NCI-H774 (cell line): ENCODE results near the gene ZFYVE1.
"Not testable (repeated sequence)": the region's sequence is repeated elsewhere in the genome, so short reads cannot be mapped to it uniquely, and the experiment has no call there.

Source experiments
- DNase-seq: peaks from one replicate; lab custom pipeline; 2025; lab: John Stamatoyannopoulos, UW

Gene ZFYVE1, protein sequence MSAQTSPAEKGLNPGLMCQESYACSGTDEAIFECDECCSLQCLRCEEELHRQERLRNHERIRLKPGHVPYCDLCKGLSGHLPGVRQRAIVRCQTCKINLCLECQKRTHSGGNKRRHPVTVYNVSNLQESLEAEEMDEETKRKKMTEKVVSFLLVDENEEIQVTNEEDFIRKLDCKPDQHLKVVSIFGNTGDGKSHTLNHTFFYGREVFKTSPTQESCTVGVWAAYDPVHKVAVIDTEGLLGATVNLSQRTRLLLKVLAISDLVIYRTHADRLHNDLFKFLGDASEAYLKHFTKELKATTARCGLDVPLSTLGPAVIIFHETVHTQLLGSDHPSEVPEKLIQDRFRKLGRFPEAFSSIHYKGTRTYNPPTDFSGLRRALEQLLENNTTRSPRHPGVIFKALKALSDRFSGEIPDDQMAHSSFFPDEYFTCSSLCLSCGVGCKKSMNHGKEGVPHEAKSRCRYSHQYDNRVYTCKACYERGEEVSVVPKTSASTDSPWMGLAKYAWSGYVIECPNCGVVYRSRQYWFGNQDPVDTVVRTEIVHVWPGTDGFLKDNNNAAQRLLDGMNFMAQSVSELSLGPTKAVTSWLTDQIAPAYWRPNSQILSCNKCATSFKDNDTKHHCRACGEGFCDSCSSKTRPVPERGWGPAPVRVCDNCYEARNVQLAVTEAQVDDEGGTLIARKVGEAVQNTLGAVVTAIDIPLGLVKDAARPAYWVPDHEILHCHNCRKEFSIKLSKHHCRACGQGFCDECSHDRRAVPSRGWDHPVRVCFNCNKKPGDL

DNA sequence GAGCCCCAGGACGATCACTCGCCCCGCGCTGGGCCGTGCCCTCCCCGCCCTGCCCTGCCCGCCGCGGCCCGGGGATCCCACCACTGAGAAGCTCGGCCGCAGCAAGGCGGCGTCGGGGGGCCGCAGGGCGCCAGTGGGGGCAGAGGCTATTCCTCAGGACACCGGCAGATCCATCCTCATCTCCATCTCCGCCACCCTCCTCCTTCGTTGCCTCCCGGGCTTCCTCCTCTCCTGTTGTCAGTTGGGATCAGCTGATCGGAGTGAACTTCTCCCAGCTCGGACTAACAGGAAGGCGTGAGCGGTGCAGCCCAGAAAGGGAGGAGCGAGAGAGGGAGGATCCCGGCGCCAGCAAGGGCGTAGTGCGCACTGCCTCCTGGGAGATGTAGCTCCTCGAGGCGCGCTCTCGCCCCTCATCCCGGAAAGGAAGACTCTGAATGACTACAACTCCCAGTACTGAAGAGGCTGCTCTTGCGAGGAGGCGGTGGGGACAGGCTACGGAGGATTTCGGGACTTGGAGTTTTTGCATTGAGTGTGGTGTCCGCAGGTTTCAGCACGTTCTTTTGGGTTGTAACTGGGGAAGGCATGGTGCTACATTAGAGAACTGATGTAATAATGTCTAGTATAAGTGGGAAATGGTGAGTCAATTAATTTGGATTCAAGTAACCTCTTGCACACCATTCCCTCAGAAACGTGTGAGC, at the start of gene ZFYVE1:
ZFYVE1 (minus strand) TSS at position 262 of the 698 bp plus-strand sequence. CDS start 2,598 bp downstream, outside the sequence.
- peak; percentile 91 for DNase-seq

DNA sequence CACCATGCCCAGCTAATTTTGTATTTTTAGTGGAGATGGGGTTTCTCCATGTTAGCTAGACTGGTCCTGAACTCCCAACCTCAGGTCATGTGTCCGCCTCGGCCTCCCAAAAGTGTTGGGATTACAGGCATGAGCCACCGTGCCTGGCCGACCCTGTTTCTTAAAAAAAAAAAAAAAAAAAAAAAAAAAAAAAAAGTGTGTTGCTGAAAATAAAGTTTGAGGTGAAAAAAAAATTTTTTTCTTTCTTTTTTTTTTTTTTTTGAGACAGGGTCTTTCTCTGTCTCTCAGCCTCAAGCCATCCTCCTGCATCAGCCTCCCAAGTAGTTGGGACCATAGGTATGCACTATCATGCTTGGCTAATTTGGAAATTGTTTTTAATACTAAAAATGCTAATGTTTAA, 42.7 kb upstream of the ZFYVE1 start:
- DNase-seq = no peak

DNA sequence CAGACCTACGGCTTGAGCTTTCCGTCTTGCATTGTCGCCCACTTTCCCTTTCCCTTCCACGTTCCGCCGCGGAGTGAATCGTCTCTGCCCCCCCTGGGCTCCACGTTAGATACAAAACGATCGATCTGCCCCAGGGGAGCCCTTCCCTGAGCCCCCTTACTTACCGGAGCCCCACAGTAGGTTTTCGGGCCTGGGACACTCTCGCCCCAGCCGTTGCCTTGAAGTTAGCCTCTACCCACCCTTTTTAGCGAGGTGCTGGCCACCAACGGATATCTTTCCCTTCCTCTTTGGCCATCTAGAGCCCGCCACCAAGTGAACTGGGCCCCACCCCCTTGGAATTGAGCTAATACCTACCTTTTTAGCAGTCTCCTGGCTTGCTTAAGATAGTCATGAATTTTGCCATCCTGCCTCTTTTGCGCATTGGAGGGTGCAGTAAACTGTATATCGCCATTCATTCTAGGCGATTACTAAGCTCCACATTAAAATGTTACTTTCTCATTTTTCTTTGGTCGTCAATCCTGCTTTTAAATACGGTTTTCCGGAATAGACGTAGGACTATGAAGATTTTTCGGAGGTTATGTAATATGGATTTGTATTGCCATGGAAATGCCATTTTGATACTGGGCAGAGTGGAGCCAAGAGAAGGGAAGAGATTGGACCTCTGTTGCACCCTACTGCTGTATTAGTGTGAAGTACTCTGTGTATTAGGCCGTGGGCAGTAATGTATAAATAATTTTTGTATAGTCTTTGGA, 32.2 kb upstream of the ZFYVE1 start:
- no peak for DNase-seq

DNA sequence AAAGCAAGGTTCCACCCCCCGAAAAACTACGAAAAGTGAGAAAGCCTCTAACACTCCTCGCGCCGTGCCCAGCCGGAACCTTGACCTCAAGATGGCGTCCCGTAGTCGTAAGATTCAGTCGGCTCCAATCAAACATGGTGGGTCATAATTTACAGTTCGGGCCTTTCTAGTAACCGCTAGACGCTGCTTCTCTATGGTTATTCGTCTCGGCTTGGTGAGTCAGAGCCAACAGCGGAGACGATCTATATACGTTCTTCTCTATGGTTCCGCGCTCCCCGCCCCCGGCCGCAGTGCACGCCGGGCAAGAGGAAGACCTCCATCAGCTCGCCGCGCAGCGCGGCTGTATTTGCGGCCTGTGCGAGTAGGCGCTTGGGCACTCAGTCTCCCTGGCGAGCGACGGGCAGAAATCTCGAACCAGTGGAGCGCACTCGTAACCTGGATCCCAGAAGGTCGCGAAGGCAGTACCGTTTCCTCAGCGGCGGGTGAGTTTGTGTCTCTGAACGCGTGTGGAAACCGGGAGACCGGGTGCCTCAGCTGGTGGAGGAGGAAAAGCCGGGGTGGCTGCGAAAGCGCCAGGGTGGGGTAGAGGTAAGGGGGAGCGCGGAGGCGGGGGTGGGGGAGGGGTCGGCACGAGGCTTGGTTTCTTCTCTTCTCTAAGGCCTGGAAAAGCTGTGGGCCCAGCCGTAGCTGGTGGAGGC, 31.5 kb upstream of the ZFYVE1 start, which contains the start of gene RBM25:
RBM25 (plus strand) TSS at position 311 of the 698 bp plus-strand sequence. CDS start 13,108 bp downstream, outside the sequence.
- DNase-seq = peak; percentile 92

DNA sequence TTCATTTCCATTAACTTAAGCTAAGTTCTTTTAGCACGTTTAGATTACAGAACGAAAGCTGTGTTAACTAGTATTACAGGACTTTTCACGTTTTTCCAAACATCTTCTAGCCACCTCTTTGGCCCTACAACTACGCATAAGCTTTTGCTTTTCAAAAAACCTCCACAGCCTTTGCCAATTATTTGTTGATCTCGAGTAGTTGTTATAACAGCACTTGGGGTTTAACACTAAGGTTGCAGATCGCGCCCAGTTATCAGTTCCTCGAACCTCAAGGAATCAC, 31.0 kb upstream of the ZFYVE1 start:
- DNase-seq = no peak

DNA sequence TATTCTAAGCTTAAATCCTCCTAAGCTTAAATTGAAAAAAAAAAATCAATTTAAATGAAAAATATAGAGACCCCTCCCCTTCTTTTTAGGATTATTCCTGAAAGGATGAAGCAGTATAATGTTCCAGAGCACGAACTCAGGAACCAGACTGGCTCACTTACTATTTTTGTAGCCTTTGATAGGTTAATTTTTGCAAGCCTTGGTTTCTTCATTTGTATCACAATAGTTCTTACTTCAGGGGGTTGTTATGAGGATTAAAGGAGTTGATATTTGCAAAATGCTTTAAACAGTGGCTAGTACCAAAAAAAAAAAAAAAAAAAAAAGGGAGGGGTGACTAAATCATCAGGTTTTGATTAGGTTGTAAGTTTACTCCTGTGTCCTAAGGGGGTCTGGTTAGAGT, 28.3 kb upstream of the ZFYVE1 start:
- DNase-seq = no peak

DNA sequence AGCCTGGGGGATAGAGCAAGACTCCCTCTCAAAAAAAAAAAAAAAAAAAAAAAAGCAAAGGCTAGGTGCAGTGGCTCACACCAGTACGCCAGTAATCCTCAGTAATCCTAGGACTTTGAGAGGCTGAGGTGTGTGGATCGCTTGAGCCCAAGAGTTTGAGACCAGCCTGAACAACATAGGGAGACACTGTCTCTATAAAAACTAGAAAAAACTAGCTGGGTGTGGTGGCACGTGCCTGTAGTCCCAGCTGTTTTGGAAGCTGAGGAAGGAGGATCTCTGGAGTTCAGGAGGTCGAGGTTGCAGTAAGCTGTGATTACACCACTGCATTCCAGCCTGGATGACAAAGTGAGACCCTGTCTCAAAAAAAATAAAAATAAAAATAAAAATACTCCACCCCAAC, 22.5 kb upstream of the ZFYVE1 start:
- no peak for DNase-seq

DNA sequence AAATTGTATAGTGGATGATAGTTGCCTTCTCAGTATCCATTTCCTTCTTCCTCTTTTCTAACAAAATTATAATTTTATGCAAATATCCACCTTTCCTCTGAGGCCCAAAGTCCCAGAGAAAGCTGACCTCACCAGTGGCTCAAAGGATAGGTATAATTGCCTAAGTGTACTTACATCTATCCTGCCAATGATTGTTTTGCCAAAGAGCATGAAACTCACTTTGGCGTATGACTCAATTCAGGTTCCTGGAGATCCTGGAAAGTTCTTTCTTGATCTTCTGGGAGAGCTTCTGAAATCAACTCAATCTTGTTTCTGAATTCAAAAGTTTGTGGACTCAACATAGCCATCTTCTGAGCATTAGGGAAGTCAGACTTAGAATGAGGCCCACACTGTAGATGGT, 20.9 kb upstream of the ZFYVE1 start:
- no peak for DNase-seq

DNA sequence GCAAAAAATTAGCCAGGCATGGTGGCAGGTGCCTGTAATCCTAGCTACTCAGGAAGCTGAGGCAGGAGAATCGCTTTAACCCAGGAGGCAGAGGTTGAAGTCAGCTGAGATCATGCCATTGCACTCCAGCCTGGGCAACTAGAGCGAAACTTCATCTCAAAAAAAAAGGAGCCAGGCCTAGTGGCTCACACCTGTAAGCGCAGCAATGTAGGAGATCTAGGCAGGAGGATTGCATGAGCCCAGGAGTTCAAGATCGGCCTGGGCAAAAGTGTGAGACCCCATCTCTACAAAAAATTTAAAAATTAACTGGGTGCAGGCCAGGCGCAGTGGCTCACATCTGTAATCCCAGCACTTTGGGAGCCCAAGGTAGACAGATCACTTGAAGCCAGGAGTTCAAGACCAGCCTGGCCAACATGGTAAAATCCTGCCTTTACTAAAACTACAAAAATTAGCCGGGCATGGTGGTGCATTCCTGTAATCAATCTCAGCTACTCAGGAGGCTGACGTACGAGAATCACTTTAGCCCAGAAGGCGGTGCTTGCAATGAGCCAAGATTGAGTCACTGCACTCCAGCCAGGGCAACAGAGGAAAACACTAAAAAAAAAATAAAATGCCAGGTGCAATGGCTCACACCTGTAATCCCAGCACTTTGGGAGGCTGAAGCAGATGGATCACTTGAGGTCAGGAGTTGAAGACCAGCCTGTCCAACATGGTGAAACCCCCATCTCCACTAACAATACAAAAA, 10.0 kb upstream of the ZFYVE1 start:
- not testable (repeated sequence) for DNase-seq

DNA sequence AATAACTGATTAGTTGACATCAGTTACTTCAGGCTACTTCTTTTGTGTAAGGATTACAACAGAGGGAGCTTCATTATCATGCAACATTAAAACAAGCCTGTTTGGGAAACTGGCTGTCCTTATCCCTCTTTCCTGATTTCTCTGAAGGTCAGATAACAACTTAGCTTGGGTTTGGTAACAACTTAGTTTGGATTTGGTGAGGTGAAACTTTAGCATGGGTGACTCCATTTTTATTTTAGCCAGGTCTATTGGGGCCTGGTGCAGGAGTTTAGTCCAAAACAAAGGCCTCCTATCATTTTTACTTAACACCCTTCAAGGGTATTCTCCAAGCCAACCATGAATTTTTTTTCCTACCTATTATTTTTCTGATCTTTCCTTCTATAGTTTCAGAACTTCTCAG, 1.1 kb upstream of the ZFYVE1 start:
- no peak for DNase-seq

DNA sequence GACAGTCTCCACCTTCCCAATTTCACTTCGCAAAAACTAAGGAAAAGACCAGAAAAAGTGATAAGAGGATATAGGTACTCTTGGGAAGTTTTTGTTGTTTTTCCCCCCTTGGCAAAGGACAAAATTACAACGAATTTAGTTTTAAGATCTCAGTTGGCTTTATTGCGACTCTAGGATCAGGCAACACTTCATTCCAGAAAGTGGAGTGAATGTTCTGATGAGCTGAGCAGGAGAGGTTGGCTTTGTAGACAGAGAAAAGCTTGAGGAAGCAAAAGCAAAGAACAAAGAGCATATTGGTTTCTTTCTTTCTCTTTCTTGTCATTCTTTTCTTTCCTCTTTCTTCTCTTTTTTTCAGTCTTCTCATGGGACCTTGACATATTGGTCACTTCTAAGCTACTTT, 640 bp upstream of the ZFYVE1 start:
- no peak for DNase-seq

DNA sequence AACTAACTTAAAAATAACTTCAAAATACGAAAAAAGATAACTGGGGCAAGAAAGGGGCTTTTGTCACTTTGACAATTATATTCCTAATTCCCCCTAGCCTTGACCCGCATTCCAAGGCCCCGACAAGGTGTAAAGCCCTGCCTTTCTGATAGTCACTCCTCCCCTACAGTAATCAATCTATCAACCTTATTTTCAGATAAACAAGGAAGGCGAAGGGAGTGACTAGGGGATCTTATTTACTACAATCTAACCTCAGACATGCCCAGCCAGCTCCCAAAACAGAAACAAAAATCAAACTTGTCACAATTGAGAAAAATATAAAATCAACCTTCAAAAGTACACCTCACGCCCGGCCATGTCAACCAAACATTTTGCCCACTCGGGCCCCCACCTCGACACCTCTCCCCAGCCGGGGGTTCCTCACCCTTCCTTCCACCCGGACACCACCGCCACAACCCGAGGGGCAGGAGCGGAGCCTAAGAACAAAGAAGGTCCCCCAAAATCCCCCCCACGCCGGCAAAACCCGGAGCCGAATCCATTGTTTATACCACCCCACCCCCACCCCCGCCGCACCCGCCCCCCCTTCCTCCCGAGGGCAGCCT, 562 bp downstream of the ZFYVE1 start:
- DNase-seq = no peak

DNA sequence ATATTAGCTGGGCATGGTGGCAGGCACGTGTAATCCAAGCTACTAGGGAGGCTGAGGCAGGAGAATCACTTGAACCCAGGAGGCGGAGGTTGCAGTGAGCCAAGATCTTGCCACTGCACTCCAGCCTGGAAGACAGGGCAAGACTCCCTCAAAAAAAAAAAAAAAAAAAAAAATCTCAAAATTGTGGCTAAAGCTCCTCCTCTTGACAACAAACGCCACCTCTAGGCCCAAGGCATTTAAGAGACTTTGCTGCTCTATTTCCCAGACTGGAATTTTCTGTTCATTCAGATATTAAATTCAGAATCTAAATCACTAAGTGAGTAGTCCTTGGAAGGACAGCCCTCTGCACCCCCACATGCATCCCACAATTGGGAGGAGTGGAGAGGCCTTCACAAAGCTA, 1.4 kb downstream of the ZFYVE1 start:
- DNase-seq = no peak

DNA sequence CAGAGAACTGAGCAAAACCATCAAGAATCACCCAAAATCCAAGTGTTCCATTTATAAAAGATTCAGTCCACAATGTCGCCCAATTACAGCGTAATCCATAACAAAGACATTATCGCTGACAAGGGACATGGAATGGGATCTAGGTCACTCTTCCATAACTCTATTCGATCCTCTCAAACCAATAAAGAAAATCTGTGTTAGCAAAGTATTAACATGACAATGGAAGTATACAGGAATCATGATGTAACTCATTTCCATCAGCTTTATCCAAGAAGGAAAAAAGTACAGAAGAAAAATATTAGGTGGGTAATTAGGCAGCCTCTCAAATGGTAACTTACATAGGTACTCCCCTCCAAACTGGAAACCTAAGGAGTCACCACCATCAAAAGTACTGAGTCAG, 4.9 kb downstream of the ZFYVE1 start:
- DNase-seq = no peak

DNA sequence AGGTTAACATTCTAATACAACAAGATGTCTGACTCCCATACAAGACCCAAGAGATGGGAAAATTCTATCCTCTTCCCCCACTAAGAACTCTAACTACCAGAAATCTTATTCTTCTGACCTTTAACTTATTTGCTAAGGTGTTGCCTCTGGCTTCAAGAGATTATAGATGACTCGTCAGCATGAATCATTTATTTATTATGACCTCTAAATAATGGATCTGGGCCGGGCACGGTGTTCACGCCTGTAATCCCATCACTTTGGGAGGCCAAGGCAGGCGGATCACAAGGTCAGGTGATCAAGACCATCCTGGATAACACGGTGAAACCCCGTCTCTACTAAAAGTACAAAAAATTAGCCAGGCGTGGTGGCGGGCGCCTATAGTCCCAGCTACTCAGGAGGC, 10.9 kb downstream of the ZFYVE1 start:
- DNase-seq = not testable (repeated sequence)

DNA sequence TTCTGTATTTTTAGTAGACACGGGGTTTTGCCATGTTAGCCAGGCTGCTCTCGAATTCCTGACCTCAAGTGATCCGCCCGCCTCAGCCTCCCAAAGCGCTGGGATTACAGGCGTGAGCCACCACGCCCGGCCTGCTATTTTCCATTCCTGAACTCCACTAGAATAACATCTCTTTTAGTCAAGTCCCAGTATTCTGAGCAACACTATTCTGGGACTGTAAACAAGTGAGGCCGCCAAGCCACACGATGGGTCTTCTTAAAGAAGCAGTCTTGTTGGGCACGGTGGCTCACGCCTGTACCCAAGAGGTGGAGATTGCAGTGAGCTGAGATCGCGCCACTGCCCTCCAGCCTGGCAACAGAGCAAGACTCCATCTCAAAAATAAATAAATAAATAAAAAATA, 11.4 kb downstream of the ZFYVE1 start:
- not testable (repeated sequence) for DNase-seq

DNA sequence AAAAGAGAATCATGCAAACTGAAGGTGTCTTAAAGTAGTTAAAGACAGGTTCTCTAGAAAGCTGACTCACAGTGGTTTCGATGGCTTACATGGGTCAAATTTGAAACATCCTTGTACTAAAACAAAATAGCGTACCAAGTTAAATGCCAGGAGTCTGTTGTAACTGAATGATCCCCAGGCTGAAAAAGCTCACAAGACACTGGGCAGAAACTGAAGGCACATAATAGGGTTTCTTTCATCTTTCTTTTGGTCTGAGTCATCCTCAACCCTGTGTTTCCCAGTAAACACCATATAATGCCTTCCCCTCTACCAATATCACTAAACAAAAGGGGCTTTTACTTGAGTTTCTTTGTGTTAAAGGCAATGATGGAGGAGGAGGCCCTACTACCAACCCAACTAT, 12.8 kb downstream of the ZFYVE1 start:
- no peak for DNase-seq

DNA sequence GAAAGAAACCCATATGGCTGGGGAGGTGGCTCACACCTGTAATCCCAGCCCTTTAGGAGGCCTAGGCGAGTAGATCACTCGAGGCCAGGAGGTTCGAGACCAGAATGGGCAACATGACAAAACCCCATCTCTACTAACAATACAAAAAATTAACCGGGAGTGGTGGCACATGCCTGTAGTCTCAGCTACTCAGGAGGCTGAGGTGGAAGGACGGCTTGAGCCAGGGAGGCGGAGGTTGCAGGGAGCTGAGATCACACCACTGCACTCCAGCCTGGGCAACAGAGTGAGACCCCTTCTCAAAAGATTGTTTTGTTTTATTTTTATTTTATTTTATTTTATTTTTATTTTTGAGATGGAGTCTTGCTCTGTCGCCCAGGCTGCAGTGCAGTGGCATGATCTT, 15.7 kb downstream of the ZFYVE1 start:
- not testable (repeated sequence) for DNase-seq

DNA sequence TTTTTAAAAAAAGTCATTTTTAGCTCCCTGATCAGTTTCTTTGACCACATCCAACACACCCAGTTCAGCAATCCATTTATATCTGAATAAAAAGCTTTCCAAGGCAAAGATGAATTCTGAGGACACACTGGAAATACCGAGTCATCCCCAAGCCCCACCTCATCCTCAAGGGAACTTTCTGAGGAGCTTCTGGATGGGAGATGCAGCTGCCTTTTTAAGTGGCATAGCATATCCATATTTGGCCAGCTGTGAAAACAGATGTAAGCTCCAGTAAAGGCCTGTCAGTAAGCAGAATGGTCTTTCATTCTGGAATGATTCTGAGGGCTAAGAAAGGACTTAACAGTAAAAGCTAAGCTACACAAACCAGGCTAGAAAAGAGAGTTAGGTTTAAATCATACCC, 18.4 kb downstream of the ZFYVE1 start:
- DNase-seq = no peak

DNA sequence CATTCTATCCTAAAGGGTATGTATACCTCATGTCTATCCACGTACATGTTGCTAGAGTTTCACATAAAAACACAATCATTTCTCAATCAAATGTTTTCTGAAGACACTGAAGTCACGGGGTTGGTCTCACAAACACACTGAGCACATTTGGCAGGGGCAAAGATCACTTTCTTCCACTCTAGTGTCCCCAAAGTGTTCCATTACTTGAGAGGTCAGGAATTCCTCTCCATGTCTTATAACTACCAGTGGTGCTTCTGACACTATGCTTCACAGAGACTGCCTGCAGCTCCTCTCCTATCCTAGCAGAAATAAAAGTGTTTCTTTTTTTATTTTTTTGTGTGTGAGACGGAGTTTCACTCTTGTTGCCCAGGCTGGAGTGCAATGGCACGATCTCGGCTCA, 19.1 kb downstream of the ZFYVE1 start:
- no peak for DNase-seq
